GM13977 (cell line): ENCODE results near the gene HCFC1.

Source experiments
- DNase-seq: peaks from one replicate; pipeline ENCODE4 v3.0.0; 2012; ENCODE audit warnings: low spot score
- in situ Hi-C: fragments of 300-500 bp; cut with MboI; formaldehyde crosslinking; loops from one replicate; pipeline ENCODE4 v1.12.0; 2022; ENCODE audit warnings: low sequenced_read_pairs, low pct_unique_long_range_greater_than_20kb, mixed read lengths, inconsistent platforms; ENCODE audit not compliant: unreplicated experiment
- TF ChIP-seq, protein P1 (sequence below): IDR thresholded peaks from 2 replicates; pipeline ENCODE4 v1.5.1; 2012; ENCODE audit warnings: mild to moderate bottlenecking, control low read depth; ENCODE audit not compliant: insufficient read depth; ENCODE audit errors: extremely low read depth, missing control alignments

HCFC1 gene

DNA sequence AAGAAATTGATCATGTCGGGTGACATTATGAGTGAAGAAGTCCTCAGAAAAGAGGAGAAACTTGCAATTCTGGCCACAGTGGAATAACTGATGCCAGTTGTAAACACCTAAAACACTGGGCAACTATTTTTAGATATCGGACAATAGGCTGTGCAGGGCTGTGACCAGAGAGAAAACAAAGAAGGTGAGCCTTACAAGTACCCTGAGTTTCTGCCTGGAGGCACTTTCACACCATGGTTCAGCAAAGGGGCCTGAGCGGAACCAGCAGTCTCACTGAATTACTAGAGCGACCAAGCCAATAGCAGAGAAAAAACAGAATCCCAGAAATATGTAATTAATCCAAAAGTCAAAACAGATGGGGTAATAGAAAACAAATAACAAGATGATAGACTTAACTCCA lies 36.9 kb upstream of the HCFC1 start:
- TF ChIP-seq, protein P1, sequence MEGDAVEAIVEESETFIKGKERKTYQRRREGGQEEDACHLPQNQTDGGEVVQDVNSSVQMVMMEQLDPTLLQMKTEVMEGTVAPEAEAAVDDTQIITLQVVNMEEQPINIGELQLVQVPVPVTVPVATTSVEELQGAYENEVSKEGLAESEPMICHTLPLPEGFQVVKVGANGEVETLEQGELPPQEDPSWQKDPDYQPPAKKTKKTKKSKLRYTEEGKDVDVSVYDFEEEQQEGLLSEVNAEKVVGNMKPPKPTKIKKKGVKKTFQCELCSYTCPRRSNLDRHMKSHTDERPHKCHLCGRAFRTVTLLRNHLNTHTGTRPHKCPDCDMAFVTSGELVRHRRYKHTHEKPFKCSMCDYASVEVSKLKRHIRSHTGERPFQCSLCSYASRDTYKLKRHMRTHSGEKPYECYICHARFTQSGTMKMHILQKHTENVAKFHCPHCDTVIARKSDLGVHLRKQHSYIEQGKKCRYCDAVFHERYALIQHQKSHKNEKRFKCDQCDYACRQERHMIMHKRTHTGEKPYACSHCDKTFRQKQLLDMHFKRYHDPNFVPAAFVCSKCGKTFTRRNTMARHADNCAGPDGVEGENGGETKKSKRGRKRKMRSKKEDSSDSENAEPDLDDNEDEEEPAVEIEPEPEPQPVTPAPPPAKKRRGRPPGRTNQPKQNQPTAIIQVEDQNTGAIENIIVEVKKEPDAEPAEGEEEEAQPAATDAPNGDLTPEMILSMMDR: no peak
- DNase-seq: no peak
- in situ Hi-C loops: no loop called here

DNA sequence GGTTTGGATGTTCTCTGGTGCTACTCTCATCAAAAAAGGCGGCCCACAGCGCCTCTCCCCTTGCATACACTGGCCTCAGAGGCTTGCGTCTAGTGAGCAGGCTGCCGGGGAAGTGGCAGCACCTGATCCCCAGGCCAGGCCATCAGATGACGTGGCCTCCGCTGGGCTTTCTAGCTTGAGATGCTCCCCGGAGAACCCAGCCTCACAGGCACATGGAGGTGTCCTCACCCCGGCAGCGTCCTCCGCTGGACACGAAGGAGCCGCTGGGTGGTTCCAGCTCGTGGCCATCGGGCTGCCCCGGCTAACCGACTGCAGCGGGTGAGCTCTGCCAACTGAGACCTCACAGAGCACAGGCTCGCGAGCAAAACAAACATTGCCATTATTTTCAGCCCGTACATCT lies 35.3 kb upstream of the HCFC1 start:
- no peak for DNase-seq
- in situ Hi-C loops: no loop called here
- TF ChIP-seq, protein P1: no peak

DNA sequence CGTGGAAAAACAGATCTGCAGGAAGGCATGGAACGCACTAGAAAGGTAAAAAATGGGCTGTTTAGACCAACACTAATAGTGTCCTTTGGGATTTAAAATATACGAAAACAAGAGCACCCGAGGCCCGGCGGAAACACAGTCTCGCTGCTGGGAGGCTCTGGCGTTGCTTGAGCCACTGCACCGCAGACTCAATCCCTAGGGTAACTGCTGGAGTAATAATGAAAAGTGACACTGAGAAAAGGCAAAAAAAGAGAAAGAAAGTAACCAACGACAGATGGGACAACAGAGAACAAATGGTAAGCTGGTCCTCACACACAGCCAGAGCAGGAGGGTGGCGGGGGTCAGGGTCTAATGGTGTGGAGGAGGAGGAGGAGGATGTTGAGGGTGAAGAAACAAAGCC lies 32.7 kb upstream of the HCFC1 start:
- in situ Hi-C loops: no loop called here
- TF ChIP-seq, protein P1: no peak
- DNase-seq: no peak

DNA sequence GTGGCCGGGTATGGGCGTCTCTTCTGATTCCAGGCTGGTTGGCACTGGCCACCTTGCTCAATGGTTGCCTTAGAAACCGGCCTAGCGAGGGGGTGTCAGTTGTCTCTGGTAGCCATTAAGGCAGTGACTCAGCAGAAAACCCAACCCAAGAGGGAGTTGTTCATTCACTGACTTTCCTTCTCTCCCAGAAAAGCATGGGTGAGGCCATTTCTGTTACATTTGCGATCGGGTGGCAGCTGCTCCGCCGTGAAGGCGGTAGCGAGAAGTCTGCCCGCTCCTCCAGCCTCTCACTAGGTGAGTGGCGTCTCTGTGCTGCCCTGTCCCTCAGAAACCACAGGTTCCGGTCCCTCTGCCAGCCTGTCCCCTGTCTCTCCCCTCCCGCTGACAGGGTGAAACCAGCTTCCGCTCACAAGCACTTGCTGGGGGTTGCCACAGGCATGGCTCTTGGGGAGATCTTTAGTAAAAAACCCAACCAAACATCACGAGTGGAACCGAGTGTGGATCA lies 30.6 kb upstream of the HCFC1 start:
- TF ChIP-seq, protein P1: no peak
- in situ Hi-C loops: no loop called here
- peak; percentile 39 for DNase-seq

DNA sequence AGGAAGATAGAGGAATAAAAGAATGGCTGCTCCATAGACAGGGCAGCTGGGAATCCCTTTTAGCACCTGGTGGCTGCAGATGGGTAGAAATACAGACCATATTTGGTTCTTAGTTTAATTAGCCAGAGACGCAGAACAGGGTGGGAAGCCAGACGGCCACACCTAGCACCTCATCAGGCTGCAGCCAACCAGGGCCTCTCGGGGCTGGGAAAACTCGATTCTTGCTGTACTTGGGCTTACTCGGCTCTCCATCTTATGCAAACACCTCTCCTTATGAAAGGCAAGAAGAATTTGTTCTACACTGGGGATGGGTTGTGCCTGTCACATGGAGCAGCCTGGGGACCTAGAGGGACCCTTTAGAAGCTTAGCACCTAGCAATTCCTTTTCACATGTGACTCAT lies 28.4 kb upstream of the HCFC1 start:
- in situ Hi-C loops: no loop called here
- TF ChIP-seq, protein P1: no peak
- DNase-seq: no peak

DNA sequence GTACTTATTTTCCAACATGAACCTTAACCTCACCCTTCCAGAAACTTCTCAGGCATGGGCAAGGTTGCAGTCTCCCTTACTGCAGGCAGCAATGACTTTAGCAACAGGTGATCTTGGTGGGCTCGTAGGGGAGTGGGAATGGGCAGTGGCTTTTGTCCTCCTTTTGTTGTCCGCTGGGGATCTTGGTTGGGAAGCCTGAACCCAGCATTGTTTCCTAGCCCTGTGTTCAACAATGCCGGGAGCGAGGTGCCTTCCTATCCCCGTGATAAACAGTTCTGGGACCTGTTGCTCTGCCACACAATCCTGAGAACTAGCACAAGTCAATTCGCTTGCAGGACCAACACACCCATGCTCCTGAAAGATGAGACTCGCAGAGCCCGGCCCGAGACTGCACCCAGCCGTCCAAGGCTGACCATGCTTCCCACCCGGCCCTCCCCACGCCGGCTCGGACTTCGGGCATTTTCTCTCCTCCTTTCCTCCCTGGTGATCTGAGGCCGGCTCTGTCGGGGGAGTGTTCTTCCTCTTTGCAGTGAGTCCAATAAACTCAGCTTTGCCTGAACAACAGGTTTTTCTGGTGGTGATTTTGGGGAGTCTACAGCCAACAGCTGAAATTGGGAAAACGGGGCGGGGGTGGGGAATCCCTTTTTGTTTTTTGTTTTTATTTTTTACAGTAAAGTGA lies 27.9 kb upstream of the HCFC1 start:
- DNase-seq: no peak
- TF ChIP-seq, protein P1: no peak
- in situ Hi-C loops: no loop called here
